DND-41 (cell line): ENCODE measurements around the gene UBL7.

ENCODE experiments used
- ATAC-seq: fragments of 200-7000 bp; cut with Tn5 transposase; 3 replicates; pipeline ENCODE4 v1.9.1; 2021; ENCODE audit warnings: low read depth; ENCODE audit not compliant: insufficient read depth
- DNase-seq: peaks from one replicate; pipeline ENCODE4 v3.0.0-alpha.2; 2020
- H2AFZ ChIP-seq: 2 replicates; pipeline ENCODE4 v1.6.0; 2012; ENCODE audit warnings: low read depth, low read length
- H3K27ac ChIP-seq: 2 replicates; pipeline ENCODE4 v1.5.1; 2012; ENCODE audit warnings: low read length, inconsistent platforms
- H3K27me3 ChIP-seq: fragments of 200-600 bp; sonication (generic); 2 replicates; pipeline ENCODE4 v1.6.0; 2012; ENCODE audit warnings: low read length, mild to moderate bottlenecking, inconsistent platforms; ENCODE audit not compliant: insufficient read depth, poor library complexity
- H3K36me3 ChIP-seq: 2 replicates; pipeline ENCODE4 v1.5.1; 2012; ENCODE audit warnings: low read length, inconsistent platforms; ENCODE audit not compliant: insufficient read depth
- H3K4me1 ChIP-seq: 2 replicates; pipeline ENCODE4 v1.5.1; 2012; ENCODE audit warnings: mild to moderate bottlenecking, low read length; ENCODE audit not compliant: insufficient read depth
- H3K4me2 ChIP-seq: 2 replicates; pipeline ENCODE4 v1.6.0; 2012; ENCODE audit warnings: mild to moderate bottlenecking, moderate library complexity, low read length, inconsistent platforms; ENCODE audit not compliant: insufficient read depth
- H3K4me3 ChIP-seq, 2 experiments: fragments of 200-600 bp in 1 of 2; shearing (Covaris generic) in 1 of 2; 2 replicates each; pipeline ENCODE4 v1.5.1; 2012 to 2016; ENCODE audit warnings: inconsistent platforms in 2 of 2, low read length in 2 of 2, mild to moderate bottlenecking in 2 of 2, low read depth in 1 of 2, moderate library complexity in 1 of 2
- H3K79me2 ChIP-seq: 2 replicates; pipeline ENCODE4 v1.6.0; 2012; ENCODE audit warnings: low read length, inconsistent platforms; ENCODE audit not compliant: insufficient read depth
- H3K9ac ChIP-seq: 2 replicates; pipeline ENCODE4 v1.6.0; 2012; ENCODE audit warnings: low read depth, mild to moderate bottlenecking, inconsistent platforms, low read length, moderate library complexity
- H3K9me3 ChIP-seq: 2 replicates; pipeline ENCODE4 v1.5.1; 2012; ENCODE audit warnings: low read length, moderate library complexity, mild to moderate bottlenecking, inconsistent platforms; ENCODE audit not compliant: insufficient read depth, severe bottlenecking
- H4K20me1 ChIP-seq: 2 replicates; pipeline ENCODE4 v1.6.0; 2012; ENCODE audit warnings: low read length; ENCODE audit not compliant: insufficient read depth
- EZH2 ChIP-seq: IDR thresholded peaks from 3 replicates; pipeline ENCODE4 v1.6.1; 2012; ENCODE audit warnings: borderline replicate concordance, low read depth, mild to moderate bottlenecking, moderate library complexity, low read length, inconsistent platforms; ENCODE audit not compliant: severe bottlenecking
- TF ChIP-seq, protein P1 (sequence below): IDR thresholded peaks from 2 replicates; pipeline ENCODE4 v1.5.1; 2012; ENCODE audit warnings: borderline replicate concordance, low read length, moderate library complexity, mild to moderate bottlenecking; ENCODE audit not compliant: poor library complexity, severe bottlenecking; ENCODE audit errors: extremely low read depth

Gene UBL7

DNA sequence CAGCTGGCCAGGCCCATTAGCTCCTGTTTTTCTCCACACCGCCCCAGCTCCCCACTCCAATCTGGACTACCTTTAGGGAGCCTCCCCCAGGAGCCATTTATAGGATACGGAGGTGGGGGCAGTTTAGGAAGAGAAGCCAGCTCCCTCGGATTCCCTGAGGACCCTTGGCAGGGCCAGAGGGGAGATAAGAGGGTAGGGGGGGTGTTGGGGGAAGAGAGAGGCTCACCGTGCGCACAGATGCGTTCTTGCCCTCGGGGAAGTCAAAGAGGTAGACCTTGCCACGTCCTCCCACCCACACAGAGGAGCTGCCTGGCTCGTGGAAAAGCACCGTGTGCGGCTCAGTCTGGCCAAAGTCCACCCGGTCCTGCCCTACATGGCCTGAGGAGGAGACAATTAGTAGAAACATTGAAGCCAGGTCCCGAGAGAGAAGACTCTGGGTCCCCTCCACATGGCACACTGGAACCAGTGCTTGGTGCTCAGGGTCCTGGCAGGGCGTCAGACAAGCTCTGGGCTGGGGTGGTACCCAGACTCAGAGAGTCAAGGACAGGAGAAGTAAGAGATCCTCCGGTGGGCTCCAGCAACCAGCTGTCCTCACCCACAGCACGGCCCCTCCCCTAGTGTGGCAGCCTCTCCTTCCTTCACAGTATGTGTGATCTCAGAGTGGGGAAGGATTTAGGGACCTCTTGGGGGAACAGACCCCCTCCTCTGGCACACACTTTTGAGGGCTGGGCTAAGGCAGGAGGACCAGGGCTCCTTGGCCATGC is 42.2 kb downstream of the UBL7 start:
- Histone ChIP-seq H3K4me1 (peaks cover 17% of the 10 kb centered on the region), H2AFZ (no peak overlapping the region), H3K27ac (no peak overlapping the region; the same call in 1 of the 2 replicates), H3K9ac (no peak overlapping the region), H3K27me3 (no peaks in the 10 kb centered on the region), H3K4me2 (no peak overlapping the region), H3K79me2 (peaks cover 39% of the 10 kb centered on the region), H3K9me3 (no peaks in the 10 kb centered on the region), H3K4me3 (no peak overlapping the region), H4K20me1 (peaks cover 42% of the 10 kb centered on the region), H3K36me3 (peaks cover 40% of the 10 kb centered on the region)
- DNase-seq (no peak), ATAC-seq (no peak)
- TF ChIP-seq EZH2, result no peak
- TF ChIP-seq, protein P1, sequence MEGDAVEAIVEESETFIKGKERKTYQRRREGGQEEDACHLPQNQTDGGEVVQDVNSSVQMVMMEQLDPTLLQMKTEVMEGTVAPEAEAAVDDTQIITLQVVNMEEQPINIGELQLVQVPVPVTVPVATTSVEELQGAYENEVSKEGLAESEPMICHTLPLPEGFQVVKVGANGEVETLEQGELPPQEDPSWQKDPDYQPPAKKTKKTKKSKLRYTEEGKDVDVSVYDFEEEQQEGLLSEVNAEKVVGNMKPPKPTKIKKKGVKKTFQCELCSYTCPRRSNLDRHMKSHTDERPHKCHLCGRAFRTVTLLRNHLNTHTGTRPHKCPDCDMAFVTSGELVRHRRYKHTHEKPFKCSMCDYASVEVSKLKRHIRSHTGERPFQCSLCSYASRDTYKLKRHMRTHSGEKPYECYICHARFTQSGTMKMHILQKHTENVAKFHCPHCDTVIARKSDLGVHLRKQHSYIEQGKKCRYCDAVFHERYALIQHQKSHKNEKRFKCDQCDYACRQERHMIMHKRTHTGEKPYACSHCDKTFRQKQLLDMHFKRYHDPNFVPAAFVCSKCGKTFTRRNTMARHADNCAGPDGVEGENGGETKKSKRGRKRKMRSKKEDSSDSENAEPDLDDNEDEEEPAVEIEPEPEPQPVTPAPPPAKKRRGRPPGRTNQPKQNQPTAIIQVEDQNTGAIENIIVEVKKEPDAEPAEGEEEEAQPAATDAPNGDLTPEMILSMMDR, result no peak

DNA sequence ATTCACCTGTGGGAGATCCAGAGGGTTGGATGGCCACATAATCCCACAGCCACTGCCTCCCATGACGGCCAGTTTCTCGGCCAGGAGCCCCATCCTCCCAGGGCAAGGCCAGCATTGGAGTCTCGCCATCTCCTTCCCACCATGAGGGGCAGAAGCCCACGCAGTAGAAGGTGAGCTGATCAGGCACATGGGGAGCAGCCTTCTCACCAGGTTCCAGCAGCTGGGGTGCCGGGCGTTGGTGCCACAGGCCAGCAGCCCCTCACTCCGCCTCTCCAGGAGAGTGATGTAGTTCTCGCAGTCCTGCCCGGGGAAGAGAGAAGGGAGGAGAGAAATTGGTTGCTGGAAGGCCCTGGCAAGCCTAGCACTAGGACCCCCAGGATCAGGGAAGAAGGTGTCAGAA is 43.3 kb downstream of the UBL7 start:
- no peak for TF ChIP-seq EZH2
- TF ChIP-seq, protein P1, result no peak
- H3K4me1 ChIP-seq, result peaks cover 17% of the 10 kb centered on the region
- H3K27ac ChIP-seq, result no peak overlapping the region
- H2AFZ ChIP-seq, result no peak overlapping the region
- H3K9me3 ChIP-seq, result no peaks in the 10 kb centered on the region
- DNase-seq (no peak), ATAC-seq (no peak)
- peaks cover 35% of the 10 kb centered on the region for H4K20me1 ChIP-seq
- peaks cover 28% of the 10 kb centered on the region for H3K79me2 ChIP-seq
- no peaks in the 10 kb centered on the region for H3K27me3 ChIP-seq
- no peak overlapping the region for H3K4me2 ChIP-seq
- peaks cover 48% of the 10 kb centered on the region for H3K36me3 ChIP-seq
- H3K9ac ChIP-seq, result no peak overlapping the region
- H3K4me3 ChIP-seq, result no peak overlapping the region

DNA sequence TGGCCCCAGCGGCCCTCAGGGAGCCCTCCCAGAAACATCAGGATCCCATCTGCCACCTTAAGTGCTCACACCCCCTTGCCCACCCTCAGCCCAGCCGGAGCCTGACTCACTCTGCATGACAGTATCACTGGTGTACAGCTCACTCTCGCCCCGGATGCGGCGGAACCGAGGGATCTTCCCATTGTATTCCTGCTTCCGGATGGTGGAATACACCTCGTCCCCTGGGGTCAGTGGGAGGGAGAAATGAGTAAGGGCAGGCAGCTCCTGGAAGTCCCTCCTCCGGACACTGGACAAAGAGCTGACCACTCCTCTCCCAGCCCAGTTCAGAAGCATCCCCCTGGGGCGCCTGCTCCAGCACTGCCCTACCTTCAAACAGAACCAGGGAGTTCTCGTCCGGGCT is 43.7 kb downstream of the UBL7 start:
- no peak for DNase-seq
- TF ChIP-seq EZH2, result no peak
- TF ChIP-seq, protein P1, result no peak
- Histone ChIP-seq H3K79me2 (peaks cover 24% of the 10 kb centered on the region), H2AFZ (no peak overlapping the region), H3K4me3 (no peak overlapping the region), H3K9ac (no peak overlapping the region), H3K4me1 (peaks cover 17% of the 10 kb centered on the region), H3K27ac (no peak overlapping the region), H3K4me2 (no peak overlapping the region), H3K9me3 (no peaks in the 10 kb centered on the region), H4K20me1 (peaks cover 31% of the 10 kb centered on the region), H3K36me3 (peaks cover 48% of the 10 kb centered on the region), H3K27me3 (no peaks in the 10 kb centered on the region)
- no peak for ATAC-seq
